ENCODE measurements around the gene B3GALNT2.
A peak's percentile ranks its signal among the peaks of the same experiment; 100 is the strongest.

B3GALNT2 gene

GRCh38 chr1:235450886-235451483 is 53.3 kb downstream of the B3GALNT2 start:
- DNase-seq = no peak

DNA sequence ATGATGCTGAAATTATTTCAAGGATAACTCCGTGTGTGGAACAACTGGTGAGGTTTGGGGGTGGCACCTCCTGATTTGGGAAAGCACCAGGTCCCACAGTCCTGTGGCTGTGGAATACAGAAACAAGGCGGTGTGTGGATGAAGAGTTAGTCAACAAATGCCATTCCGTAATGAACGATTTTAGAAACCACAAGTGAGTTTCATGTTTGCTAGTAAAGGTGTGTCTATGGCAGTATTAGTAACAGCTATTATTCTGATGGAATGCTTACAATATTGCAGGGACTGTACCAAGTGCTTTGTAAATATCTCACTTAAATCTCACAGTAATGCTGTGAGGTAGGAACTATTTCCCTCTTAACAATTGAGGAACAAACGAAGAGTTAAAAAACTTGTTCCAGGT is 53.8 kb downstream of the B3GALNT2 start:
- no peak for DNase-seq

DNA sequence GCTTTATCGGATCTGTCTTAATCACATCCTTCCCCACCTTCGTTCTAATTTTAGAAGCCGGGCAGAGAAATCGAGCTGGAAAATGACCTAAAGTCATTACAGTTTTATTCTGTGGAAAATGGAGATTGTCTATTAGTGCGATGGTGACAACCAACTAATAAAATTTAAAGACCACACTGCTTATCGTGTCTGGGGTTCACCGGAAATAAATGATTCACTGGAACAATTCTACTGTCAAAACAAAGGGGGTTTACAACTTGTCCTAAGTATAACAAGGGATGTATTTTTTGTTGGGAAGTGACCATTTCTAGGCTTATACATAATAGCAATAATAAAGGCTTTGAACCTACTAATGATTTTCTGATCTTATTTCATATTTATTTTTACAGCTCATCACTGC is 55.6 kb downstream of the B3GALNT2 start:
- no peak for DNase-seq

DNA sequence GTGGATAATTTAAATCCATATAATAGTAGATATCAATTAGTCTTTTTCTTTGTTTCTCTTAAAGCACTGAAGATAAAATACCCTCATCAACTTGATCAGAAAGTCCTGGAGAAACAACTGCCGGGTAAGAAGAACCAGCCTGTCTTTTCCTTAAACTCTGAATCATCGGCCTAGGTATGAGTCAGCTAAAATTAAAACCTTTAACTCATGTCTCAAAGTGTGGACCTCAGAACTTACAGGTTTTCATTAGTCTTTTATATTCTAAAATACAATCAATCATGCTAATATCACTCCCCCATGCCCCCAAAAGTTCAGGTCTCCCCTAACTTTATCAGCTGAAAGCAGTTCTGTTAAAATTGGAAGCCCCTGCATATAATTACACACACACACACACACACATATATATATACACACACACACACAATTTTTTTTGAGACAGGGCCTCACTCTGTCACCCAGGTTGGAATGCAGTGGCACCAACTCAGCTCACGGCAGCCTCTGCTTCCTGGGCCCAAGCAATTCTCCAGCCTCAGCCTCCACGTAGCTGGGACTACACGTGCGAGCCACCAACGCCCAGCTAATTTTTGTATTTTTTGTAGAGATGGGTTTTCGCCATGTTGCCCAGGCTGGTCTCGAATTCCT is 61.3 kb downstream of the B3GALNT2 start:
- no peak for DNase-seq

DNA sequence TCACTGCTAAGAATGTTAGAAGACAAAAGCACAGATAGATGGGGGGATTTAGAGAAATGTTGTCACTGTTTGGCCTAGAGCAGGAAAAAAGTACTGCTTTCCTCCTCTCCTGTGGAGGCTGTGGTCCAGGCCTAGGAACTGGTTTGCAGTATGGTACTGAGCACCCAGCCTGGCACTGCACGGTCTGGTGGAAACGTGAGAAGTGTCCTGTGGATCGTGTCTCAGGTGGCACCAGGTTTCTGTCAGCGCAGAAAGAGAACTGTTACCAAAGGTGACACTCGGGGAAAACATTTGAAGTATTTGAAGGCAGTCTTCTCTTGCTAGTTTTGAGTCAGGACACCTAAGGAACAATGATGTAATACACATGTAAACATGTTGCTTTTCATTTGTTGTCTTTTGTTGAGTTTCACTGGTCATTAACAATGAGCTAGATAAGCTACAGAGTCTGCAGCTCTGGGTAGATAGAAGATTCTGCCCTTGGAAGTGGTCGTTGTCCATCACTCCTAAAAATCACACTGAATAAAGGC is 63.0 kb downstream of the B3GALNT2 start:
- no peak for DNase-seq

DNA sequence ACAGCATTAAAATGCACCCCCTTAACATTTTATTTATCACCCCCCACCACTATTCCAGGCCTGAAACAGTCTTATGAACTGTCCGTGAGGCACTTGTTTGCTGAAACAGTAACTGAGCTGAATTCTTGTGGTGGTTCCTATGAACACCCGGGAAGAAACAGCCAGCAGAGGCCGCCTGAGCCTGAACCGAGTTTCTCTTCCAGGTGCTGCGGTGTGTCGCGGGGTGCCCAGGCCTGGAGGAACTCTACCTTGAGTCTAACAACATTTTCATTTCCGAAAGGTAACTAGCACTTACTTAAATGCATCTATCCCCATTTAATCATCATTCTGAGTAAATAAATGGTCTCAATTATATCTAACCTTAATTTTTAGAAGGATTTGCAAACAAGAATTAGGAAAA is 70.3 kb downstream of the B3GALNT2 start:
- no peak for DNase-seq

- DNase-seq = no peak
These were observed 73.3 kb downstream of the B3GALNT2 start for GRCh38 chr1:235430991-235431390.

GRCh38 chr1:235429143-235429542 is 75.1 kb downstream of the B3GALNT2 start:
- no peak for DNase-seq

DNA sequence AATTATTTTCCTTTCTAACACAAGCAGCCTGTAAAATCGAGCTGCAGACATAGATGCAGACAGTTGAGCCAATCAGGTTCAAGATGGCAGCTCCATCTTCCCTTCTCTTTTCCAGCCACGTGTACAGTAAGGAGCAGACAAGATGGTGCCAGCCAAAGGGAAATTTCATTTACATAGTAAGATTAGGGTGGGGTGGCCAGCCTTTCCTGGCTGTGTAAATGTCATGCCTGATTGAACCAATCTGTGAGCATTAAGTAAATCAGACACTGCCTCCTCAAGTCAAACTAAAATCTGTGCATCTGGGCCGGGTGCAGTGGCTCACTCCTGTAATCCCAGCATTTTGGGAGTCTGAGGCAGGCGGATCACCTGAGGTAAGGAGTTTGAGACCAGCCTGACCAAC is 76.8 kb downstream of the B3GALNT2 start:
- no peak for DNase-seq

DNA sequence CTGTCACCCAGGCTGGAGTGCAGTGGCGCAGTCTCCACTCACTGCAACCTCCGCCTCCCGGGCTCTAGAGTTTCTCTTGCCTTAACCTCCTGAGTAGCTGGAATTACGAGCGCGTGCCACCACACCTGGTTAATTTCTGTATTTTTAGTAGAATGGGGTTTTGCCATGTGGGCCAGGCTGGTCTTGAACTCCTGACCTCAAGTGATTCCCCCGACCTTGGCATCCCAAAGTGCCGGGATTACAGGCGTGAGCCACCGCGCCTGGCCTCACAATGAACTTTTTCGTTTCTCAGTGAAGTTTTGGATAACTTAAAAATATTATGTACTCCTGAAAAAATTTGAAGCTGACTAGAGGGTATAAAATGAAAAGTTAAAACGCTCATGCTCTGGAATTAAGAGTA is 77.6 kb downstream of the B3GALNT2 start:
- DNase-seq = no peak

- no peak for DNase-seq
These were observed 78.1 kb downstream of the B3GALNT2 start for GRCh38 chr1:235426143-235426542.

DNA sequence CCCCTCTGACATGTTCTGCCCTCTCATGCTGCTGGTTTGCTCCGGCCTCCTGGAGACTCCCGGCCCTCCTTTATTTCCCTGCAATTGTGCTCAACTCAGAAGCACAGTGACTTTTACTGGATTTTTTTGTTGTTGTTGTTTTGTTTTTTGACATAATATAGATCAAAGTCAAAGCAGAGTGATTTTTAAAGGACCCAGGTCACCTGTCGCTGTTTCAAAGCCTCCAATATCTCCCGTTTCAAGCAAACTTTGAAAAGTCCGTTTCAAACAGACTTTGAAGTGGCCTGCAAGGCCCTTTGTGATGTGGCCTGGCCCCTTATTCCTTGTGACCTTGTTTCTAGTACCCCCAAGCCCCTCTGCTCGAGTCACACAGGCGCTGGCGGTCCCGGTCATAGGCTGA is 78.9 kb downstream of the B3GALNT2 start:
- no peak for DNase-seq

GRCh38 chr1:235424092-235424491 is 80.2 kb downstream of the B3GALNT2 start:
- DNase-seq = no peak

DNA sequence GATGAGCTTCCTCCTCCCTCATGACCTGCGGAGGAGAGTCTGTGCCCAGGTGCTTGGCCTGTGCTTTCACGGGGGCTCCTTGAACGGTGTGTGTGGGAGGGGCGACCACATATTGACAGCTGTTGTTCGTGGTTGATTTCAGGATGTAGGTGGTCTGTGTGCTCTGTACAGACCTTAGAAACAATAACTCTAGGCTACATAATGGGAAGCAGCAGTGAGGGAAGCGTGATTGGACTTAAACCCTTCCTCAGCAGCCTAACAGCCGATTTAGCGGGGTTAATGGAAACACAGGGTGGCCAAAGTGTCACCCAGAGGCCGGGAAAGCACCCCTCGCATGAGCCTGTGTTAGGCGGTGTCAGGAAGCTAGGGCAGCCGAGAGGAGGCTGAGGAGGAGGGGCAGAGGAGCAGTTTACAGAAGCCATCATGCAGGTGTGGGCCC is 81.0 kb downstream of the B3GALNT2 start:
- DNase-seq = no peak

DNA sequence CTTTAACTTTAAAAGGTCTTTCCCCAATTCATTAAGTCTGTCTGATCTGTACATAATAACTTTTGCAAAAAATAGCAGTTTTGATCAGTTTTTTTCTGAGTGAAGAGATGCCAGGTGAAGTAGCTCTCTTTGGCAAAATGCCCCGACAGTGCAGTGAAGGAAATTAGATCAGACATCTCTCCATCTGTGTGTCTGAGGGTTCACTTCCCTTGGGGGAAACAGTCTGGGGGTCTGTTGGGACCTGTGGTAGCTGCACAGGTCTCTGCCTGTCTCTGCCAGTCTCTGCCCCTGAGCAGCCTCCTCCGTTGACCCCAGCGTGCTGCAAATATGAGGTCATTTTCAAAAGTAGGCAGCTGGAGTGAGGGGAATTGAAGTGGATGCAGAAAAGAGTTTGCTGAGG is 82.5 kb downstream of the B3GALNT2 start:
- no peak for DNase-seq

DNA sequence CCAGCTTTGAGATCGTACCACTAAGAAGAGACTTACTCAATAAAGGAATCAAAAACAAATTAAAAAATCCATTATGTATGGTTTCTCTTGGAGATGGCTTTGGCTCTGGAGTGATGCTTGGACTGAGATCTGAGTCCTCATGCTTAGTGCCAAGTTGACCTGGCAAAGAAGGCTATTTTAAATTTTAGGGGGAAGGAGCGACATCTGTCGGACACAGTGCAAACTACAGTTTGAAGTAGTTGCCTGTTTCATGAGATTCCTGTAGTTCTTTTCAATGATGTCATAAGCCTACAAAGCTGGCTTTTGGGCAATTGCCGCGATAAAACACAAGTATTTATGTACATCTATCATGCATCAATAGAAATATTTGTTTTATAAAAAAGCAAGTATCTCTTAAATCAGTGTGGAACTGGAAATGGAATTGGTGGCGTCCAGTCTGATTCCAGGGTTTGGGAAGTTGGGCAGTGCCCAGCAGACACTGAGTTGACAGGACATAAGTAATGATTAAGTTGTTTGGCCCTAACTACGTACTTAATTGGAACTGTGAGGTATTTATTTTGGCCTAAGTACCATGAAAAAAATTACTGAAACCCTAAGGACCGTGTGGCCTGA is 87.1 kb downstream of the B3GALNT2 start:
- DNase-seq = peak; percentile 8

GRCh38 chr1:235416662-235417049 is 87.6 kb downstream of the B3GALNT2 start:
- no peak for DNase-seq

GRCh38 chr1:235415008-235415904 is 89.0 kb downstream of the B3GALNT2 start:
- DNase-seq = peak; percentile 50

GRCh38 chr1:235411489-235412486 is 92.5 kb downstream of the B3GALNT2 start:
- no peak for DNase-seq

DNA sequence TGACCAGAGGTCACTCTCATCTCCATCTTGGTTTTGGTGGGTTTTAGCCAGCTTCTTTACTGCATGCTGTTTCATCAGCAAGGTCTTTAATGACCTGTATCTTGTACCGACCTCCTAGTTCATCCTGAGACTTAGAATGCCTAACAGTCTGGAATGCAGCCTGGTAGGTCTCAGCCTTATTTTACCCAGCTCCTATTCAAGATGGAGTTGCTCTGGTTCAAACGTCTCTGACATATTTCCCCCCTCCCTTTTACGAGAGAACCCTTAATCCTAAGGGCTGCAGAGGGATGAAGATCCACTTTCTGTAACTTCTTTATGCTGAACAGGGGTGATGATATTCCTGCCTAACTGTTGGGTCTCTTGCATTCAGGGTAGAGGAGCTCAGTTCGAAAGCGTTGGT is 93.8 kb downstream of the B3GALNT2 start:
- DNase-seq = no peak

GRCh38 chr1:235409042-235409820 is 95.0 kb downstream of the B3GALNT2 start:
- no peak for DNase-seq
